HG02623 (cell line): ENCODE measurements around the gene SIRPA.

Source experiments
- ATAC-seq: cut with Tn5 transposase; IDR thresholded peaks from one replicate; pipeline ENCODE4 v1.9.1; 2021; ENCODE audit warnings: moderate library complexity; ENCODE audit not compliant: unreplicated experiment

The SIRPA gene

DNA sequence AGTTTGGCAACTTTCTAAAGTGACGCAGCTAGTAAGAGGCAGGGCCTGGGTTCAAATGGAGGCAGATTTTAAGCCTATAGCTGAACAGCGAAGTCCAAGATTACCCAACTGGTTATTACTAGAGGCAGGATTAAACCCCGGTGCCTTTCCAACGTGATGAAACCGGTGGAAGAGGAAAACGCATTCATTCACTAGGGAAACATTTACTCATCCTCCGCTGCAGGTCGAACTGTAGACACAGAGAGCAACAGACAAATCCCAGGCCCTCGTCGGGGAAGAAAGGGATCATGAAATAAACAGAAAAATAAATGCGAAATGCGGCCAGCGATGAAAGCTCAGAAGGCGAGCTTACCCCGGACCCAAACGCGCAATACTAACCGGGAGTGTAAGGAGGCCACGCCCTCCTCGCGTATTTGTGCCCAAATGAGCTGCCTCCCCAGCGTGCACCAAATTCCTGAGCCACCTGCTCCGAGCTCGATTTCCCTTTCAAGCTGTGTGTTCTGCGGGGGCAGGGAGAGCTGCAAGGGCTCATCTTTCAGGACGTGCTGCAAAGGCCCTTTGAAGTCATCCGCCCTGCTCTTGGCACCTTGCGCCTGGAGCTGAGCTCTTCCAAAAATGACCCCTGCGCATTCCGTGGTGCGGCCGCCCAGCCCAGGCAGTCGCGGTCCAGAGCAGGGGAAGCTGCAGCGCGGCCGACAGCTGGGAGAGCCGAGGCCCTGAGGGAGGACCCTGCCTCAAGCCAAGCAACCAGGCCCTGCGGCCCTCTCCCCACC lies 51.7 kb downstream of the SIRPA start:
- no peak for ATAC-seq

DNA sequence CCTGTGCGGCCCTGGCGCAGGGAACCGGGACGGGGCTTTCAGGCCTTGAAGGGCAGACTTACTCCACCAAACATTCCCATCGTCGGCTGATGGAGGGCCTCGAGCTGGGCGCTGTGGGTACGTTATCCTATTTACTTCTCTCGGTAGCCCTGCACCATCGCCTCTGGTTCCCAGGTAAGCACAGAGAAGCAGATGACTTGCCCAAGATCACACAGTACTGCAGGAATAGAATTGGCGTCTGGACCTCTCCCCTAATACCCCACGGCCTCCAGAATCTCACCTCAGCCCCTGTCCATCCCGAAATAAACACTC lies 52.3 kb downstream of the SIRPA start:
- no peak for ATAC-seq

DNA sequence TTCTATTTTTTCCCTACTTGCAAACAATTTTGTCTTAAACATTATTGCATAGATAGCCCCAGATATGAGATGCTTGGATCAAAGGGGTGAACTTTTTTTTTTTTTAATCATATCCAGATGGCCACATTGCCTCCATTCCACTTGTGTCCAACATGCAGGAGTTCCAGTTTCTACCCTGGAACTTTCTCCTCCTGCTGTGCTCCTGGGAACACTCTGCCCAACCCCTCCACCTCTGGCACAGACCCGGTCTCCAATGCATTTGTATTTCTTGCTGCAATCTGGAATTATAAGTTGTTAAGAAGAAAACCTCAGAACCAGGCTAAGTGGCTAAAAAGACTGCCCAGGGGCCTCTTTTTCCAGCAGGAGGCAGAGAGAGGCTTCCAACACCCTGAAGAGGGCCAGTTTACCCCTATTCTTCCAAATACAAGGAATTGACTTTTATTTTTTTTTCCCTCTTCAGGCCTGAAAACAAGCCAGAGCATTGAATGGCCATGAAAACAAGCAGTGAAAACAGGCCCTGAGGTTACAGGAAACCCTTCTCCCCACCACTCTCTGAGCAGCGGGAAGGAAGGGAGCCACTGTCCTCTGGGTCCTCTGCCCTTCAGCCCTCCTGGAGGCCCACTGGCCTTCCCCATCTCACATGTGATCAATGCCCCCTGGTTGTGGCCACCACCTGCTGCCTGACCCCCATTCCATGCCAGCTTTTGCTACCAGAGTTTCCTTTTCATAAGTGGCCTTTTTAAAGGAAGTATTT lies 54.3 kb downstream of the SIRPA start:
- no peak for ATAC-seq

DNA sequence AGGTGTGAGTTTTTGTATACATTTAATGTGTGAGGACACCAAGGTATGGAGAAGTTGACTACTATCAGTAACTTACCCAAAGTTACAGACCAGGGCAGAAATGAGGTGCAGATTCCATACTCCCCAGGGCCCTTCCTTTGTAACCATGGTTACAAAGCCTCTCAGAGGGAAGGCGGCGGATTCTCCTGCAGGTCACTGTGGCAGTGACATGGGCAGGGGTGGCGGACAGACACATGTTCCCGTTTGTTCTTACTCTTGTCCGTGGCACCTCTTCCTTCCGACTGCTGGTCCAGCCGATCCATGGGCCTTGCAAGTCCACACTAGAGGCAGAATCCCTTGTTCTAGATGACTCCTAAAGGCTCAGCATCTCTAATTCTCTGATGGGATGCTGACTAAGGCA lies 55.6 kb downstream of the SIRPA start:
- ATAC-seq: no peak

DNA sequence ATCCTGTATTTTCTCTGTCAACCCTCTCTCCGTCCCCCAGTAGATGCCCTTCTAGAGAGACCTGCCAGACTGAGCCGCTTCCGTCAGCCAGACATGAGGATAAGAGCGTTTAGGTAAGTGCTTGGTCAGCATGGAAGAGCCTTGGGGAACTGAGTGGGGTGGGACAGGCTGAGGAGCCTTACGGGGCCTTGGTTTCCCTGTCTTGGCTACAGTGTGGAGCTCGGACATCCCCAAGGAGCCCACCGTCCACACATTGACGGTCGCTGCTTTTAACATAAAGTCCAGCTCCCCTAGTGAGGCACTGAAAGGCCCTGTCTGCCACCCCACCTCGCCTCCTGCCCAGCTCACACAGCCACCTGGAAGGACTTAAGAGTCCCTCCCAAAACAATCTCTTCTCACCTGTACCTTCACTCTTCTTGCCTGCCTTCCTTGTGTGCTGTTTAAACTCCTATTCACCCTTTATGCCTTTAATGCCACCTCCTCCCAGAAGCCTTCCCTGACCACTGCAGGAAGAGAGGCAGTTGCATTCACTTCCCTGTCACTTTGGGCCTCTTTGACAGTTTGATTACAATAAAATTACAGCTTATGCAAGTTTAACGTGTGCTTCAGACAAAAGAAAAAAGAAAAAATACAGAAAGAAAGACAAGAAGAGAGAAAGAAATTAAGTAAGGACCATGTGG lies 56.4 kb downstream of the SIRPA start:
- no peak for ATAC-seq

DNA sequence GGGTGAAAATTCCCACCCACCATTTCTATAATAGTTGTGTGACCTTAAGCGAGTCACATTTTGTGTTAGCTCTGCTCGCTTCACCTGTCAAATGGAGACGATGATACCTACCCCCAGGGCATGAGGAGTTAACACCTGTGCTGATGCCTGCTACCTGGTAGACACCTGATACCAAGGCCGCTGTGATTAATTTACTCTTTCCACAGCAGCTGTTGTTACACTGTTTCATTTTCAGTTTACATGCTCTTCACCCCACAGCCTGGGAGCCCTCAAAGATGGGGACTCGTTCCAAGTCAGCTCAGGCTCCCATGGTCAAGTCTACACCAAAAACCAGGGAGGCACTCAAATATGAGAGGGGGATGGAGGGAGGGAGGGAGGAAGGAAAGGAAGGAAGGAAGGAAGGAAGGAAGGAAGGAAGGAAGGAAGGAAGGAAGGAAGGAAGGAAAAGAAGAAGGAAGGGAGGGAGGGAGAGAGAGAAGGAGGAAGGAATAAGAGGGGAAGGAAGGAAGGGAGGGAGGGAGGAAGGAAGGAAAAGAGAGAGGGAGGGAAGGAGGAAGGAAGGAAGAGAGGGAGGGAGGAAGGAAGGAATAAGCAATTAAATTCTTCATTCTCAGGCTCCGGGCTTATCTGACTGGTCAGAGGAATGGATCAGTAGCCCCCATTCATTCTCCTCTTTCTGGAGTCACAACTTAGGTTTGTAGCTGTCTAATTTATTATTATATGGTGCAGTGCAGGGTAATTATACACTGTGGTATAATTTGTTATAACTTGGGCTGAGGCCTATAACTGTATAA lies 57.7 kb downstream of the SIRPA start:
- no peak for ATAC-seq

DNA sequence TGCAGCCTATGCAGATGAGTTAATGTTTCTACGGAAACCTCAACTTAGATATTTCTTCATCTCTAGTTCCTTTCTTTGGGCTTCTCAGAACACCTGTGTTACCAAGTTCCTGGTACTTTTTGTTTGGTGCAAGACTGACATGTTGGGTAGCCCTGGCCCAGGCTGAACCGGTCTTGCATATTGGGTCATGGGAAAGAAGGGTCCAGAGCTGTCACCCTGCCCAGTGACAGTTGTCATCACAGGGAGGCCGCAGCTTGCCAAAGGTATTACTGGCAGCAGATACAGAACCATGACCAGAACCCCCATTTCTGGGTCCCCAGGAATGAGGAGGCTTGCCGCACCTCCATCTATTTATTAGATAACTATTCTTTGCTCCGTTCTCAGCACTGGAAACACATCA lies 58.4 kb downstream of the SIRPA start:
- ATAC-seq: no peak

DNA sequence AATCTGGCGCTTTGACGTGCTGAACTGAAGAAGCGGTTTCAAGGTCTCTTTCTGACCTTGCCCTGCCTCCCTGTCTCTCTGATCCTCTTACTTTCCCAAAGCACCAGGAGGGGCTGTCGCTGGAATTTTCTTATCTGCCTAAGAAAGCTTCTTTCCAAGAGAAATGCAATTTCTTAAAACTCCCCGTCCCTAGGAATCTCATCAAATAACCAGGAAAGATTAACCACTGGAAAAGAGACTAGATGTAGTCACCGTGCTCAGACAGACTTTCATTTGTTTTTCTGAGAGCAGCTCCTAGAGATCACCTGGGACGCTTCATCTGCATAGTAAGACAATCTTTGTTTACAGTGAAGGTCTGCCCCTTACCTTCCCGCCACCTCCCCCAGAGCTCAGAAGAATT lies 60.0 kb downstream of the SIRPA start:
- no peak for ATAC-seq

DNA sequence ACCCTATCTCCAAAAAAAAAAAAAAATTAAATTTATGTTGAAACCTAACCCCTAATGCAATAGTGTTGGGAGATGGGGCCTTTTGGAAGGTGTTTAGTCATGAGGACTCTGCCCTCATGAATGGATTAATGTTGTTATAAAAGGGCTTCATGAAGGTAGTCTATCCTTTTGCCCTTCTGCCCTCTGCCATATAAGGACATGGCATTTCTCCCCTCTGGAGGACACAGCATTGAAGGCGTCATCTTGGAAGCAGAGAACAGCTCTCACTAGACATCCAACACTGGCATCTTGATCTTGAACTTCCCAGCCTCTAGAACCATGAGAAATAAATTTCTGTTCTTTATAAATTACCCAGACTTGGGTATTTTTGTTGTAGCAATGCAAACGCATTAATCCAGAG lies 63.2 kb downstream of the SIRPA start:
- no peak for ATAC-seq

DNA sequence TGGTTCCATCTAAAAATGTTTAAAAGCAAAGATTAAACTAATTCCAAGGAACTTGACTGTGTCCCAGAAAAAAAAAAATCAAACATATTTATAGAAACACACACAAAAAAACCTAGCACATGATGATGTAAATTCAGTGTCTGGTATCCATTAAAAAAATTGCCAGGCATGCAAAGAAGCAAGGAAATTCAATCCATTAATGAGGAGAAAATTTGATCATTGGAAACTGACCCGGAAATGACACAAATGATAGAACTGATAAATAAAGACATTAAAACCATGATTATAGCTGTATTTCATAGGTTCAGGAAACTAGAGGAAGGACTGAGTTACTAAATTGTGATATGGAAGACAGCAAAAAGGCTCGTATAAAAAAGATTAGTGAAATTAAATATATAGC lies 63.9 kb downstream of the SIRPA start:
- ATAC-seq: no peak

DNA sequence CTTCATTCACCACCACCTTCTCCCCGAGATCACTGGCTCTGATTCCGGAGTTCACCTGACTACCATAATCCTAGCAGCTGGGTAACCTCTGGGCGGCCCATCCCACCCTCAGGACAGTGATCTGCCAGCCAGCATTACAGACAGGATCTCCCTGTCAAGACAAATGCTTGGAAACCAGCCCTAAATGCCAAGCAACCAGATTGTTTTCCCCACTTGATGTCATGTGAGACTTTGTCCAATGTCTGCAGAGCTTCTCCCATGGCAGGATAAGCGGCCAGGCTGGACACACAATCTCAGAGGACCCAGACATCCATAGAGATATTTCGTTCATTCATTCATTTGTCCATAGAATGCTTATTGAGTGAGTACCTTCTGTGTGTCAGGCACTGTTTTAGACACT lies 66.2 kb downstream of the SIRPA start:
- ATAC-seq: no peak

DNA sequence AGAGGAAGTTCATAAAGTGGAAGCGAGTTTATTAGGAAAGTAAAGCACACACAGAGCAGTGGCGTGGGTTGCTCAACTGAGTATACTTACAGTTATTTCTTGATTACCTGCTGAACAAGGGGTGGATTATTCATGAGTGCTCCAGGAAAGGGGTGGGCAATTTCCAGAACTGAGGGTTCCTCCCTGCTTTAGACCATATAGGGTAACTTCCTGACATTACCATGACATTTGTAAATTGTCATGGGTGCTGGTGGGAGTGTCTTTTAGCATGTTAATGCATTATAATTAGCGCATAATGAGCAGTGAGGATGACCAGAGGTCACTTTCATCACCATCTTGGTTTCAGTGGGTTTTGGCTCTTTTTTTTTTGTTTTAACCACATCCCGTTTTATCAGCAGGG lies 68.9 kb downstream of the SIRPA start:
- ATAC-seq: no peak

DNA sequence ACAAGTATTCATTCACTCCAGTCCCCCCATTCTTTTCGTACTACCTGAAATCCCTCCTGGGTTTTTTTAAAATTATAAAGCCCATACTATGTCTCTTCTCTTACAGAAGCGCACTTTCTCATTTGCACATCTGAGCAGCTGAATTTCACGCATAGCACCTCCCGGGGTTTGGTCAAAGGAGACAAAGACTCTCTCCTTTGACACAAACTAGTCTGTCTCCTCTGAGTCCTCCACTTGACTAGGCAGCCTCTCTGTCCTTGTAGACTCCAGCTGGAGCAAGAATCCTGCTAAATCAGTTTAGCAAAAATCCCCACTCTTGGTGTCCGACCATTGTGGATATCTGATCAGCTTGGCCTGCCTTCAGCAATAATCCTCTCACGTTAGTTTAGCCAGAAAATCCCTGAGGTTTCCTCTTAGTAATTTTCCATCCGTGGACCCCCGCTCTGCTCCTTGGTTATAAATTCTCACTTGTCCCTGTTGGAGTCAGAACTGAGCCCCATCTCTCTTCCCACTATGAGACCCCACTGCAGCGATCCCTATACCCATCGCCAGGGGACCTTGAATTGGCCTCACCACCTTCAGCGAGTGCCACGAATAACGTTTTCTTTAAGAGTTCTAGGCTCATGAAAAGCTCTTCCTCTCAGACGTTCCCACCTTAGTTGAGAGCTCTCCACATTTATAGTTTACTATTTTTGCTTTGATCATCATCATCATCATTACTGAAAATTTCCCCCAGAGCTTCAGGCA lies 69.6 kb downstream of the SIRPA start:
- ATAC-seq: no peak

DNA sequence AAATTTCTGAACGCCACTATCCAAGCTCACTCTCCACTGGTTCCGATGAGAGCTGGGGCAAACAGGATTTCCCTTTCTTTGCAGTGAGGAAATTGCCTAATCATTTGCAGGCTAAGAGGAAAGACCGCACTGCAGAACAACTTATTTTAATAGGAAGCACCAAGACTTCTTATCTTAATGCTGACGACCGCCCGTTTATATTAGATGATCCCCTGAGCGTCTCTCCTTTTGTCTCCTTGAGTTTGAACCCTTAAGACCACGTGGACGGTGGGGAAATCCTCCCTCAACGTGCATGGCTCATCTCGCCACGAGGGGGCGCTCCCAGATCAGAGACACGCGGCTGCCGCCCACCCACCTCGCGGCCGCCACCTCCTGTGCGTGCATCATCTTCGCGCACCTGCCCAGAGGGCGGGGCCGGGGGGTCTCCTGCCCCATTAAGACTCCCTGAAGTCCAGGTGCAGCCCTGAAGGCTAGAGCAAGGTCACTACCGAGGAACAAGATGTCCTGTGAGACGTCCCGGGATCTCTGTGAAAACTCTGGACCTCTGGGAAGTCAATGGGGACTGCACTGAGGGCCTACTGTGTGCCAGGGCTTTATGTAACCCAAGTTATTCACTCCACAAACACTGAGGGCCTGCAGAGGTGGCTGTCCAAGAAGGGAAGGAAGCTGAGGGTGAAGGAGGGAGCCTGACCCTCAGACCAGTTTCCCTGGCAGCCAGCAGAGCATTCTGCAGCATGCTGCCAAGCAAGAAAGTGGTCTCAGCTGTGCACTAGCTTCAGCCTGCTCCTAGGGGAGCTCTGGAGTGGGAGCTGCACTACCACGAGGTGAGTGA lies 70.5 kb downstream of the SIRPA start:
- no peak for ATAC-seq

DNA sequence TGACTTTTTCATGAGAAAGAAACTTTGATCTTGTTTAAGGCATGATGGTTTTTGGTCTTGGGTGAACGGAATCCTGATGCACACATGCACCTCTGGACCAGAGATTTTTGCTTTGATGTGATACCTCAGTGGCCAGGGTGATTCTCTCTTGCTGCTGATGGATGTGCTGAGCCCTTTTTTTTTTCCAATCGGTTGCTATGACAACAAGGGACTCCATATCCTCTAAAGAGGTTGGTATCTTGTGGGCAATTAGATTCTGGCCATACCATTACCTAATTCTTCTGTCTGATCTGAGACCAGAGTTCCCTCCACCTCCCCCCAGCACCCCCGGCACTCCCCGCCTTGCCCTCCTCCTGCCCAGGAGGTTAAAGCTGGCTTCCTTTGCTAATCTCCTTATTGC lies 73.8 kb downstream of the SIRPA start:
- ATAC-seq: no peak

DNA sequence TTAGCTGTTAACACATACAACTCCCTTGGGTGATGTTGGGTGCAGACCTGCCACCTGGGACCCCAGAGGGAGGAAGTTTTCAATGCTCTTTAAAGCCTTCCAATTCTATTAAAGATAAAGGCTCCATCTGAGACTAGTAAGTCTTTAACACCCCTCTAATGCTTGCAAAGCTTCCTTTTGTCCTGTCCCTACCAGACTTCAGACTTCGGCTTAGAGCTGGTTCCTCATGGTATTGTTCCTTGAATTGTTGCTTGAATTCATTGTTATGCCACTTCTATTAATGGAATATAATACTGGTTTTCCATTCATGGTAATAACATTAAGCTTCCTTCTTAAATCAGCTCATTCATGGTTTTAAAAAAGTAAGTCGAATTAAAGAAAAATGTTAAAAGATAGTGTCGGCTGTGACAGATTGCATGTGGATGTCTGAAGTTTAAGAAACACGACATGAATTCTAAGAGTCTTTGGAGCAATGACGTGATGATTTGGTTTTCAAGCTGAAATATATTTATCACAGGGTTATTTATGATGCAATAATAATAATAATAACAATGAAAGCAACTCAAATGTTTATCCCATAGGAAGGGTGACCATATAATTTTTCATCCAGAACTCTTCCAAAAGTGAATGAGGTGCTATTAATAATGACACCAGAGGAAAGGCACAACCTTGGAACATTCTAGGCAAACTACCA lies 76.8 kb downstream of the SIRPA start:
- no peak for ATAC-seq

DNA sequence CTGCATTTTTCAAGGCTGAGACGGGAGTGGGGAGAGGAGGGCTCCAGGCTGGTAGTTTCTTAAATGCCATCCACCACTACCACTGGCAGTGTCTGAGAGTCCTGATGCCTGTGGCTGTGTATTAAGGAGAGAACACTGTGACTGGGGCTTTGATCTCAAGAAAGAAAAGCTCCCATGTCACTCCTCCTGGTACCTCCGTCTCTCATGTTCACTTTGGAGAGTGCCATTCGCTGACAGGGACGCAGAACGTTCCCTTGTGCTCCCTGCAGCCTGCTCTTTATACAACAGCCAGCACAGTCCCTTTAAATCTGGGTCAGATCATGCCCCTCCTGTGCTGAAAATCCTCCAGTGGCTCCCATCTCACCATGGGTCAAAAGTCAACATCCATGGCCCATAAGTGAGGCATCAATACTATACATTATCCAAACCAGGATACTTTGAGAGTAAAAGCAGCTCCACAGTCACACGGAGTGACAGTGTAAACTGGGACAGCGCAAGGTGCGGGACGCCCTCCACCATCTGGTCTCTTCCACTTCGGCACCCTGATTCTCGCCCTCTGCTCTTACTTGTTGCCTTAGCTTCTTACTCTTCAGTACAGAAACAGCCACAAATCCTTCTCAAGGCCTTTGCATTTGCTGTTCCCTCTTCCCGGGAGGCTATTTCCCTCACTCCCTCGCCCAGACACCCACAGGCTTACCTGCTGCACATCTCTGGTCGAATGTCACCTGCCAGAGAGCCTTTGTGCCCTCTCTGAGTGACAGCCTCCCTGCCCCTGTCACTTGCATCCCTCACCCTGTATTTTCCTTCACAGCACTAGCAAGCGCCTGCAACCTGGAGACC lies 78.6 kb downstream of the SIRPA start:
- ATAC-seq: no peak

DNA sequence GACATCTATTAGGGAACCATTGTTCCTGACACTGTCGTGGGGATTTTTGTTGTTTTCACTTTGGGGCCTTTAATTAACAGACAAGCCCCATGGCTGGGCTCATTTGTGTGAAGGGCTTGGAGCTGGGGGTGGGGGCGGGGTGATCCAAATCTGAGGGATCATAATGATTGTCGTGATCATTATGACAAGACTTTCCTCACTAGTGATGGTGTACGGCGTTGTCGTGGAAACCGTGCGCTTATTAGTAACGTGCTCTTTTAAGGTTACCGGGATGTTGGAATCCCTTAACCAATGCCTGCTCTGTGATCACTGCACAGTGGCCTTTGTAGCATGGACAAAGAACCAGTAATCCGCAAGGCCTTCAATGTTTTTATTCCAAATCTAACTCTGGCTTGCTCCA lies 80.1 kb downstream of the SIRPA start:
- no peak for ATAC-seq
